SK-N-SH treated with all-trans-retinoic acid at 6 μM for 48 hours (cell line): Measurements from ENCODE around the gene CARD18.
"Not testable (repeated sequence)": the region's sequence is repeated elsewhere in the genome, so short reads cannot be mapped to it uniquely, and the experiment has no call there.

Source experiments
- ATAC-seq: fragments of 200-7000 bp; cut with Tn5 transposase; 3 replicates; pipeline ENCODE4 v1.9.1; 2020; ENCODE audit warnings: mild to moderate bottlenecking, moderate library complexity
- ARNTL ChIP-seq: fragments of 450-650 bp; formaldehyde crosslinking; IDR thresholded peaks from 2 replicates; pipeline ENCODE4 v1.5.0; 2020; ENCODE audit warnings: low read depth, mild to moderate bottlenecking, moderate library complexity, borderline replicate concordance
- BACH2 ChIP-seq: fragments of 250-450 bp; sonication (Bioruptor Pico); IDR thresholded peaks from 2 replicates; pipeline ENCODE4 v1.9.0; 2021; ENCODE audit warnings: mild to moderate bottlenecking, borderline replicate concordance
- CREB5 ChIP-seq: fragments of 250-450 bp; sonication (Bioruptor Pico); IDR thresholded peaks from 2 replicates; pipeline ENCODE4 v1.5.1; 2020; ENCODE audit warnings: low read depth, mild to moderate bottlenecking, moderate library complexity
- CSDC2 ChIP-seq: fragments of 250-450 bp; sonication (Bioruptor Pico); IDR thresholded peaks from 2 replicates; pipeline ENCODE4 v1.5.0; 2020; ENCODE audit warnings: mild to moderate bottlenecking, moderate library complexity
- ESRRG ChIP-seq: fragments of 250-450 bp; sonication (Bioruptor Pico); IDR thresholded peaks from 2 replicates; pipeline ENCODE4 v1.6.1; 2021; ENCODE audit warnings: mild to moderate bottlenecking
- GLIS3 ChIP-seq: fragments of 250-450 bp; sonication (Bioruptor Pico); IDR thresholded peaks from 2 replicates; pipeline ENCODE4 v1.5.0; 2020; ENCODE audit warnings: mild to moderate bottlenecking, moderate library complexity
- ISL1 ChIP-seq: fragments of 250-450 bp; sonication (Bioruptor Pico); IDR thresholded peaks from 2 replicates; pipeline ENCODE4 v2.1.2; 2022; ENCODE audit warnings: mild to moderate bottlenecking, moderate library complexity
- OSR1 ChIP-seq: fragments of 250-450 bp; sonication (Bioruptor Pico); IDR thresholded peaks from 2 replicates; pipeline ENCODE4 v1.8.0; 2022; ENCODE audit warnings: moderate library complexity, mild to moderate bottlenecking, inconsistent platforms
- POU6F1 ChIP-seq: fragments of 250-450 bp; sonication (Bioruptor Pico); IDR thresholded peaks from 2 replicates; pipeline ENCODE4 v1.8.0; 2021; ENCODE audit warnings: low read depth, mild to moderate bottlenecking, moderate library complexity, borderline replicate concordance
- PPARA ChIP-seq: fragments of 250-450 bp; sonication (Bioruptor Pico); IDR thresholded peaks from 2 replicates; pipeline ENCODE4 v1.5.0; 2020; ENCODE audit warnings: mild to moderate bottlenecking, borderline replicate concordance
- RARB ChIP-seq: fragments of 250-450 bp; sonication (Bioruptor Pico); IDR thresholded peaks from 2 replicates; pipeline ENCODE4 v1.8.0; 2021; ENCODE audit warnings: mild to moderate bottlenecking, moderate library complexity
- SNAI2 ChIP-seq: fragments of 250-450 bp; sonication (Bioruptor Pico); IDR thresholded peaks from 2 replicates; pipeline ENCODE4 v1.5.0; 2020; ENCODE audit warnings: mild to moderate bottlenecking, moderate library complexity
- TCF4 ChIP-seq: fragments of 250-450 bp; sonication (Bioruptor Pico); IDR thresholded peaks from 2 replicates; pipeline ENCODE4 v1.8.0; 2021; ENCODE audit warnings: mild to moderate bottlenecking, moderate library complexity, borderline replicate concordance
- TOX ChIP-seq: fragments of 250-450 bp; sonication (Bioruptor Pico); IDR thresholded peaks from 2 replicates; pipeline ENCODE4 v1.8.0; 2021; ENCODE audit warnings: mild to moderate bottlenecking, moderate library complexity, borderline replicate concordance
- TSHZ2 ChIP-seq: fragments of 250-450 bp; sonication (Bioruptor Pico); IDR thresholded peaks from 2 replicates; pipeline ENCODE4 v1.5.0; 2020; ENCODE audit warnings: mild to moderate bottlenecking, moderate library complexity
- ZC3H10 ChIP-seq: fragments of 250-450 bp; sonication (Bioruptor Pico); IDR thresholded peaks from 2 replicates; pipeline ENCODE4 v1.5.1; 2021; ENCODE audit warnings: mild to moderate bottlenecking, moderate library complexity
- ZFP3 ChIP-seq: fragments of 250-450 bp; sonication (Bioruptor Pico); IDR thresholded peaks from 2 replicates; pipeline ENCODE4 v1.5.0; 2020; ENCODE audit warnings: mild to moderate bottlenecking, moderate library complexity
- ZFP30 ChIP-seq: fragments of 450-650 bp; formaldehyde crosslinking; IDR thresholded peaks from 2 replicates; pipeline ENCODE4 v1.5.0; 2022; ENCODE audit warnings: mild to moderate bottlenecking, moderate library complexity
- ZNF70 ChIP-seq: fragments of 450-650 bp; formaldehyde crosslinking; IDR thresholded peaks from 2 replicates; pipeline ENCODE4 v1.5.0; 2020; ENCODE audit warnings: mild to moderate bottlenecking, moderate library complexity
- TF ChIP-seq, protein P1 (sequence below): fragments of 250-450 bp; sonication (Bioruptor Pico); IDR thresholded peaks from 2 replicates; pipeline ENCODE4 v1.8.0; 2020; ENCODE audit warnings: mild to moderate bottlenecking, moderate library complexity, borderline replicate concordance

CARD18 gene

GRCh38 chr11:105109321-105109720 lies 30.2 kb downstream of the CARD18 start:
- TF ChIP-seq POU6F1 (CRISPR knock-in tag) (no peak), PPARA (CRISPR knock-in tag) (no peak), ZFP3 (no peak), ZFP30 (CRISPR knock-in tag) (no peak), ARNTL (CRISPR knock-in tag) (no peak), ISL1 (CRISPR knock-in tag) (no peak), ZNF70 (CRISPR knock-in tag) (no peak), TOX (CRISPR knock-in tag) (no peak), TSHZ2 (no peak), OSR1 (CRISPR knock-in tag) (no peak), BACH2 (CRISPR knock-in tag) (no peak), RARB (CRISPR knock-in tag) (no peak), ESRRG (CRISPR knock-in tag) (no peak), GLIS3 (CRISPR knock-in tag) (no peak), CSDC2 (CRISPR knock-in tag) (no peak), TCF4 (CRISPR knock-in tag) (no peak)
- TF ChIP-seq, protein P1, sequence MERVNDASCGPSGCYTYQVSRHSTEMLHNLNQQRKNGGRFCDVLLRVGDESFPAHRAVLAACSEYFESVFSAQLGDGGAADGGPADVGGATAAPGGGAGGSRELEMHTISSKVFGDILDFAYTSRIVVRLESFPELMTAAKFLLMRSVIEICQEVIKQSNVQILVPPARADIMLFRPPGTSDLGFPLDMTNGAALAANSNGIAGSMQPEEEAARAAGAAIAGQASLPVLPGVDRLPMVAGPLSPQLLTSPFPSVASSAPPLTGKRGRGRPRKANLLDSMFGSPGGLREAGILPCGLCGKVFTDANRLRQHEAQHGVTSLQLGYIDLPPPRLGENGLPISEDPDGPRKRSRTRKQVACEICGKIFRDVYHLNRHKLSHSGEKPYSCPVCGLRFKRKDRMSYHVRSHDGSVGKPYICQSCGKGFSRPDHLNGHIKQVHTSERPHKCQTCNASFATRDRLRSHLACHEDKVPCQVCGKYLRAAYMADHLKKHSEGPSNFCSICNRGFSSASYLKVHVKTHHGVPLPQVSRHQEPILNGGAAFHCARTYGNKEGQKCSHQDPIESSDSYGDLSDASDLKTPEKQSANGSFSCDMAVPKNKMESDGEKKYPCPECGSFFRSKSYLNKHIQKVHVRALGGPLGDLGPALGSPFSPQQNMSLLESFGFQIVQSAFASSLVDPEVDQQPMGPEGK (CRISPR knock-in tag): no peak
- no peak for ATAC-seq

DNA sequence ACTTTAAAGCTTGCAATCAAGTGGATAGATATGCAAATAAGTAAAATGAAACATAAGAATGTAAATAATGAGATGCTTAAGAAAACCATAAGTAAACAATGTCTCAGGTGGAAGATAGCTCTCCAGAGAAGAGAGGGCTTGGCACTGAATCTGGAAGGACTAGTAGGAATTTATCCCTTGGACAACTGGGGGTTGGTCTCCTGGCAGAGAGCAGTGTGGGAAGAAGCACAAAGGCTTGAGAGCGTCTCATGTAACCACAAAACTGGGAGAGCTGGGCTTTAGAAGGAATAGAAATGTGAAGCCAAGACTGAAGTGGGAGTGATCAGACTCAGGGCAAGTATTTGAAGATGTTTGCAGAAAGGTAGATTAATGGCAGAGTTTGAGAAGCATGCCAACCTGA lies 31.3 kb downstream of the CARD18 start:
- ATAC-seq: no peak
- TF ChIP-seq GLIS3 (CRISPR knock-in tag): no peak
- no peak for TF ChIP-seq ZFP30 (CRISPR knock-in tag)
- TF ChIP-seq CSDC2 (CRISPR knock-in tag): no peak
- no peak for TF ChIP-seq ARNTL (CRISPR knock-in tag)
- TF ChIP-seq ZFP3: no peak
- no peak for TF ChIP-seq ESRRG (CRISPR knock-in tag)
- no peak for TF ChIP-seq SNAI2 (CRISPR knock-in tag)
- TF ChIP-seq CREB5 (CRISPR knock-in tag): no peak
- no peak for TF ChIP-seq POU6F1 (CRISPR knock-in tag)
- no peak for TF ChIP-seq OSR1 (CRISPR knock-in tag)
- TF ChIP-seq ZC3H10 (CRISPR knock-in tag): no peak
- TF ChIP-seq TCF4 (CRISPR knock-in tag): no peak
- TF ChIP-seq TOX (CRISPR knock-in tag): no peak
- no peak for TF ChIP-seq ZNF70 (CRISPR knock-in tag)

GRCh38 chr11:105107226-105107825 lies 32.2 kb downstream of the CARD18 start:
- ATAC-seq: not testable (repeated sequence)
